B cell (primary cell): ENCODE data around the gene RTL9. TPM values are rescaled to one million over a fixed set of nuclear protein-coding genes. Genes with fewer than 3 reads are reported as not detected.

ENCODE experiments used
- ATAC-seq: fragments of 200-7000 bp; cut with Tn5 transposase; one replicate; pipeline ENCODE4 v1.10.0; 2021; ENCODE audit warnings: low read depth, mild to moderate bottlenecking, moderate number of reproducible peaks, moderate library complexity
- CTCF ChIA-PET: fragments of 350-600 bp; sonication (Branson Sonifier 250); formaldehyde crosslinking; loops from one replicate; lab custom pipeline; 2021; ENCODE audit warnings: antibody characterized with exemption, inconsistent platforms; lab: Charles Lee
- POLR2A ChIA-PET: fragments of 350-600 bp; sonication (Branson Sonifier 250); formaldehyde crosslinking; loops from one replicate; lab custom pipeline; 2021; ENCODE audit warnings: antibody characterized with exemption; lab: Charles Lee
- DNase-seq: peaks from one replicate; pipeline ENCODE4 v3.0.0; 2013
- H2AFZ ChIP-seq: 2 replicates; pipeline ENCODE4 v1.6.1; 2012; ENCODE audit warnings: mild to moderate bottlenecking, low read depth, low read length; ENCODE audit not compliant: insufficient read depth, poor library complexity, severe bottlenecking
- H3K27ac ChIP-seq, 2 donors: 1 replicate in 1 of 2; 2 replicates in 1 of 2; pipeline ENCODE4 v1.5.1; 2012 to 2013; ENCODE audit warnings: low read length in 2 of 2, mild to moderate bottlenecking in 2 of 2, moderate library complexity in 1 of 2
- H3K27me3 ChIP-seq, 4 experiments: fragments of 200-600 bp in 1 of 4; sonication (generic) in 1 of 4; replicated peaks in 1 of 4; 1 replicate in 2 of 4; 2 replicates in 2 of 4; pipeline versions ENCODE4 v1.6.1 to v1.7.0; 2013 to 2016; ENCODE audit warnings: low read length in 3 of 4, mild to moderate bottlenecking in 2 of 4, mixed read lengths in 1 of 4, moderate library complexity in 1 of 4; ENCODE audit not compliant: insufficient read depth in 4 of 4, control insufficient read depth in 3 of 4; ENCODE audit errors: control extremely low read depth in 1 of 4
- H3K36me3 ChIP-seq, 2 experiments: replicated peaks in 1 of 2; 1 replicate in 1 of 2; 2 replicates in 1 of 2; pipeline versions ENCODE4 v1.6.1 to v1.7.1; 2013; ENCODE audit warnings: low read length in 1 of 2; ENCODE audit not compliant: insufficient read depth in 2 of 2, control insufficient read depth in 1 of 2; ENCODE audit errors: control extremely low read depth in 1 of 2, extremely low read depth in 1 of 2
- H3K4me1 ChIP-seq, 2 donors: fragments of 200-600 bp in 1 of 2; sonication (generic) in 1 of 2; 1 replicate in 1 of 2; 2 replicates in 1 of 2; pipeline versions ENCODE4 v1.5.1 to v1.6.1; 2013 to 2017; ENCODE audit warnings: low read length in 2 of 2; ENCODE audit not compliant: control insufficient read depth in 2 of 2, insufficient read depth in 2 of 2
- H3K4me2 ChIP-seq: replicated peaks from 2 replicates; pipeline ENCODE3; 2012; ENCODE audit warnings: mild to moderate bottlenecking, low read depth, low read length; ENCODE audit not compliant: poor library complexity, severe bottlenecking
- H3K4me3 ChIP-seq, 5 experiments: fragments of 200-600 bp in 1 of 5; sonication (generic) in 1 of 5; 1 replicate in 3 of 5; 2 replicates in 2 of 5; pipeline versions ENCODE4 v1.5.1 to v1.7.0; 2011 to 2016; ENCODE audit warnings: low read length in 4 of 5, mild to moderate bottlenecking in 4 of 5, low read depth in 2 of 5, control low read depth in 1 of 5, moderate library complexity in 1 of 5; ENCODE audit not compliant: insufficient read depth in 1 of 5; ENCODE audit errors: control extremely low read depth in 1 of 5, extremely low read depth in 1 of 5
- H3K79me2 ChIP-seq: fragments of 200-600 bp; sonication (generic); one replicate; pipeline ENCODE4 v1.6.0; 2016; ENCODE audit warnings: low read length; ENCODE audit not compliant: control insufficient read depth, insufficient read depth
- H3K9ac ChIP-seq: fragments of 200-600 bp; sonication (generic); 2 replicates; pipeline ENCODE4 v1.6.1; 2017; ENCODE audit warnings: mild to moderate bottlenecking, low read length, moderate library complexity
- H3K9me3 ChIP-seq, 3 donors: one replicate each; pipeline versions ENCODE4 v1.6.1 to v1.7.1; 2013; ENCODE audit warnings: low read length in 2 of 3; ENCODE audit not compliant: control insufficient read depth in 2 of 3, insufficient read depth in 1 of 3; ENCODE audit errors: control extremely low read depth in 1 of 3
- H4K20me1 ChIP-seq: 2 replicates; pipeline ENCODE4 v1.6.0; 2012; ENCODE audit warnings: mild to moderate bottlenecking, low read length; ENCODE audit not compliant: insufficient read depth, control insufficient read depth, poor library complexity, severe bottlenecking
- H3K27ac Mint-ChIP-seq: one replicate; pipeline ENCODE4 v1.8.0; 2021; ENCODE audit warnings: mixed read lengths
- H3K27me3 Mint-ChIP-seq: one replicate; pipeline ENCODE4 v1.8.0; 2021; ENCODE audit warnings: mixed read lengths
- H3K4me1 Mint-ChIP-seq: one replicate; pipeline ENCODE4 v1.8.0; 2021; ENCODE audit warnings: mixed read lengths
- H3K4me3 Mint-ChIP-seq: one replicate; pipeline ENCODE4 v1.8.0; 2021; ENCODE audit warnings: mixed read lengths
- H3K9me3 Mint-ChIP-seq: one replicate; pipeline ENCODE4 v1.8.0; 2022; ENCODE audit warnings: mixed read lengths; ENCODE audit not compliant: insufficient read depth
- CTCF ChIP-seq: fragments of 200-600 bp; IDR thresholded peaks from one replicate; pipeline ENCODE4 v1.8.0; 2022; ENCODE audit warnings: antibody characterized with exemption, mild to moderate bottlenecking
- EZH2 ChIP-seq: IDR thresholded peaks from 2 replicates; pipeline ENCODE4 v1.6.1; 2012; ENCODE audit warnings: borderline replicate concordance, low read depth, mild to moderate bottlenecking, moderate library complexity, low read length; ENCODE audit not compliant: insufficient read depth, poor library complexity, severe bottlenecking
- WGBS: methylation state at CpG from one replicate; pipeline ENCODE4 v1.1.5; 2013; ENCODE audit warnings: missing lambda C conversion rate; ENCODE audit not compliant: insufficient coverage; 5-methylcytosine and 5-hydroxymethylcytosine counted together
- intact Hi-C: fragments of 100-400 bp; cut with micrococcal nuclease; formaldehyde crosslinking; loops from one replicate; pipeline ENCODE4 v1.10.0; 2022
- polyA plus RNA-seq: library from polyadenylated mRNA; depleted of rRNA; stranded (reverse); fragments of >200 nt; gene quantifications from 2 replicates; pipeline ENCODE4 v1.2.3, GENCODE V29; 2012
- total RNA-seq, 2 donors: library from RNA; stranded (reverse); fragments of 120-200 nt in 1 of 2; gene quantifications; 1 replicate in 1 of 2; 2 replicates in 1 of 2; pipeline versions ENCODE4 v1.2.3 to v1.2.4, GENCODE V29; 2013 to 2022

RTL9 gene
- total and polyA plus RNA-seq, 2 donors (not counting 1 experiment from before 2014, with no cell fraction given) = not detected

DNA sequence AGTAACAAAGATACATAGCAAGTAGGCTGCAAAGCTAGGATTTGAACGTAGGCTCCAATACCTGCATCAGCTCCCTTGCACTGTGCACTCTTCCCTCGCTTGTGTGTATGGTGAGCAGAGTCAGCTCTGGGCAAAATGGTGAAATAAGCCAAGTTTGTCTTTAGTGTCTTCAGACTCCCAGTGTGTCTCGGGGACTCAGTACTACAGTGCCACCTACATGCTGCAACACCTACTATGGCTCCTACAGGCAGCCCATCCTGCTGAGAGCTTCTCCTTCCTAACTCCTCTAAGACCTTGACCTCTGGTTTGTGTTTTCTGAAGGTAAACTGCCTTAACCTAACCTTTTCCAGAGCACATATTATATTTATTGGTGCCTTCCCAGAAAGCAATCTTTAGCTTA, 42.5 kb downstream of the RTL9 start:
- no peaks in the 10 kb centered on the region for H3K36me3 ChIP-seq
- no peak for TF ChIP-seq CTCF
- no peak for TF ChIP-seq EZH2
- Mint-ChIP-seq H3K4me1 (no peaks in the 10 kb centered on the region), H3K27me3 (peaks cover 3% of the 10 kb centered on the region), H3K27ac (no peak overlapping the region), H3K9me3 (no peaks in the 10 kb centered on the region), H3K4me3 (no peak overlapping the region)
- ATAC-seq (no peak), DNase-seq (no peak)
- intact Hi-C loops = no loop called here
- no peak overlapping the region for H3K9ac ChIP-seq
- no peak overlapping the region for H3K4me2 ChIP-seq
- H3K27me3 ChIP-seq = no peaks in the 10 kb centered on the region
- H4K20me1 ChIP-seq = no peaks in the 10 kb centered on the region
- POLR2A ChIA-PET = no interaction called here
- no peak overlapping the region for H3K27ac ChIP-seq
- H3K4me1 ChIP-seq = no peaks in the 10 kb centered on the region
- H2AFZ ChIP-seq = no peak overlapping the region
- H3K79me2 ChIP-seq = no peaks in the 10 kb centered on the region
- 100% methylated on average over 1 of the region's 3 CpGs for WGBS
- no peak overlapping the region for H3K4me3 ChIP-seq
- CTCF ChIA-PET = interaction anchor here (0.6 to 22.2 kb wide), 2 partner anchors 23 to 245 kb away, joined by 3 to 721 read pairs; no protein-coding TSS in a partner anchor
- no peaks in the 10 kb centered on the region for H3K9me3 ChIP-seq

DNA sequence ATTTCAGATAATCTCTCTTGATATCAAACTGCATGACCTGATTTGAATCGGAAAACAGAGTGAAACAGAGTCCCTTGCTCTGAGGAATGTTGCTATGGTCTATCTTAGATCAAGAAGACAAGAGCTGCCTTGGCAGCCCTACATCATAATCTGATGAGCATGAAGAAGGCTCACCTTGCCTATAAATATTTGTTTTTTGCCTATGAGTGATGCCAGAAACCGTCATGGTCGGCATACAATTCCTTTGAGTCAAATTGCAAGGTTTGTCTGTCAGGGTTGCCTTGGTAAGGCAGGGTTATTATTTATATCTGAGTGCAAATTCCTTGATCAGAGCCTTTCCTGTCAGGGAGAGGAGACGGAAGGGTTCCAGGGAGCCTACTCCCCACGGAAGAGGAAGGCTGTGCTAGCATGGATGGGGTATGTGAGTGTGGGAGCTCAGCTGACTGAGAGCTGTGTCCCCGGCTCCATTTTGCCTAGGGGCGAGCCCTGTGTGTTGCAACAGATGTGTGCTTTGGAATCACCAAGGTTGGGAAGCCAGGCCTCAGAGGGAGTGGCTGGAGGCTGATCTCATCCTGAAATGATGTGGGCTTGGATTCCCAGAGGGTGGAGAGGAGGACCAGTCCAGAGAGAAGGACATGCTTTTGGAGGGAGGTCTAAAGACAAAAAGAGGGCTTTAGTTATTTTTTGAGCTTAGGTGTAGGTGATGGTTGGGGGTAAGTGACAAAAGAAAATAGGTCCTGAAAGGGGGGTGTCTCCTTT, 43.6 kb downstream of the RTL9 start:
- Histone ChIP-seq H3K36me3 (no peaks in the 10 kb centered on the region), H2AFZ (no peak overlapping the region), H3K27me3 (no peaks in the 10 kb centered on the region), H3K79me2 (no peaks in the 10 kb centered on the region), H3K4me2 (no peak overlapping the region), H4K20me1 (no peaks in the 10 kb centered on the region), H3K9ac (no peak overlapping the region), H3K4me3 (no peak overlapping the region), H3K9me3 (no peaks in the 10 kb centered on the region), H3K27ac (no peak overlapping the region), H3K4me1 (no peaks in the 10 kb centered on the region)
- Mint-ChIP-seq H3K9me3 (no peaks in the 10 kb centered on the region), H3K4me3 (no peak overlapping the region), H3K27ac (no peak overlapping the region), H3K4me1 (no peaks in the 10 kb centered on the region), H3K27me3 (no peaks in the 10 kb centered on the region)
- 90% methylated on average over 3 of the region's 7 CpGs for WGBS
- ChIA-PET CTCF (interaction anchor here (22.2 kb wide), 1 partner anchor 246 kb away, joined by 721 read pairs; no protein-coding TSS in a partner anchor), POLR2A (no interaction called here)
- intact Hi-C loops = no loop called here
- TF ChIP-seq CTCF = no peak
- DNase-seq = no peak
- ATAC-seq = no peak
